Upper lobe of left lung (tissue), 6 donors: Measurements from ENCODE around the gene CFAP300. TPM values are rescaled to one million over a fixed set of nuclear protein-coding genes. Genes with fewer than 3 reads are reported as not detected.

Experiments used
- ATAC-seq, 2 donors: fragments of 200-7000 bp; cut with Tn5 transposase; one replicate each; pipeline ENCODE4 v1.9.1; 2022; ENCODE audit warnings: mild to moderate bottlenecking in 2 of 2, moderate library complexity in 2 of 2; ENCODE audit not compliant: low FRiP score in 2 of 2
- DNase-seq, 2 donors: peaks; one replicate each; pipeline ENCODE4 v3.0.0-alpha.2; 2019 to 2020
- H3K27ac ChIP-seq, 4 donors: fragments of 200-600 bp; sonication (generic); one replicate each; pipeline ENCODE4 v1.5.1; 2016 to 2019
- H3K27me3 ChIP-seq, 4 donors: fragments of 200-600 bp; sonication (generic); one replicate each; pipeline ENCODE4 v1.5.1; 2017 to 2019
- H3K36me3 ChIP-seq, 4 donors: fragments of 200-600 bp; sonication (generic); one replicate each; pipeline ENCODE4 v1.5.1; 2016 to 2019
- H3K4me1 ChIP-seq, 4 donors: fragments of 200-600 bp; sonication (generic); one replicate each; pipeline ENCODE4 v1.5.1; 2018 to 2019
- H3K4me3 ChIP-seq, 4 donors: fragments of 200-600 bp; sonication (generic); one replicate each; pipeline ENCODE4 v1.5.1; 2017 to 2019; ENCODE audit warnings: mild to moderate bottlenecking in 2 of 4, moderate library complexity in 1 of 4
- H3K9me3 ChIP-seq, 4 donors: fragments of 200-600 bp; sonication (generic); one replicate each; pipeline ENCODE4 v1.5.1; 2018 to 2019
- CTCF ChIP-seq, 6 experiments: fragments of 450-650 bp in 4 of 6; fragments of 200-600 bp in 2 of 6; sonication (generic) in 2 of 6; IDR thresholded peaks; one replicate each; pipeline ENCODE4 v1.5.1; 2016 to 2019; ENCODE audit warnings: antibody characterized with exemption in 6 of 6
- EP300 ChIP-seq, 4 donors: sonication (generic); formaldehyde crosslinking; IDR thresholded peaks; one replicate each; pipeline ENCODE4 v1.5.1; 2017; ENCODE audit warnings: antibody characterized with exemption in 4 of 4, control low read depth in 2 of 4
- POLR2A ChIP-seq, 4 donors: fragments of 450-650 bp; IDR thresholded peaks; one replicate each; pipeline ENCODE4 v1.5.1; 2016 to 2017; ENCODE audit warnings: antibody characterized with exemption in 4 of 4, mild to moderate bottlenecking in 2 of 4
- POLR2AphosphoS5 ChIP-seq, 2 donors: sonication (generic); formaldehyde crosslinking; IDR thresholded peaks; one replicate each; pipeline ENCODE4 v1.5.1; 2017; ENCODE audit warnings: antibody characterized with exemption in 2 of 2
- WGBS, 2 donors: methylation state at CpG; one replicate each; pipeline ENCODE4 v1.1.5; 2017 to 2018; 5-methylcytosine and 5-hydroxymethylcytosine counted together
- total RNA-seq, 6 donors: library from RNA; depleted of rRNA in 4 of 6; stranded (reverse); fragments of >200 nt in 4 of 6; gene quantifications; one replicate each; pipeline versions ENCODE4 v1.1.0 to v1.2.1, GENCODE V29; 2016 to 2021
- donor health status: DM: no; HTN: no; CAD: no; lungs with moderate emphysema.
- donor health status: DM: no; HTN: yes; CAD: no; lungs with severe emphysema.

CFAP300 gene
- total RNA-seq, 6 donors from 2014 or later, result 1.2 to 15.9 (median 4.2) TPM

- peaks cover 32 to 45% (median 38%) of the 10 kb centered on the region in 4 donors for H3K4me1 ChIP-seq
- H3K27me3 ChIP-seq, result peaks cover 0 to 4% (median 0%) of the 10 kb centered on the region in 4 donors
- DNase-seq (peak in 1 of 2 donors; percentile 39), ATAC-seq (peak in 1 of 2 donors; percentile 64)
- H3K4me3 ChIP-seq, result peak overlapping the region in 1 of 4 donors; percentile 2
- no peak for TF ChIP-seq EP300 (IDR thresholded peaks at IDR 0.05)
- TF ChIP-seq POLR2A (IDR thresholded peaks at IDR 0.05), result no peak
- no peak for TF ChIP-seq POLR2AphosphoS5 (IDR thresholded peaks at IDR 0.05)
- TF ChIP-seq CTCF (IDR thresholded peaks at IDR 0.05), result no peak
- H3K36me3 ChIP-seq, result no peaks in the 10 kb centered on the region
- H3K9me3 ChIP-seq, result no peaks in the 10 kb centered on the region
- H3K27ac ChIP-seq, result peak overlapping the region in 2 of 4 donors; percentile 7 to 52
Observed at GRCh38 chr11:102115557-102115956, 68.3 kb downstream of the CFAP300 start.

GRCh38 chr11:102116453-102117205, 69.4 kb downstream of the CFAP300 start:
- H3K4me3 ChIP-seq, result no peak overlapping the region
- ATAC-seq (no peak), DNase-seq (no peak)
- TF ChIP-seq POLR2A (IDR thresholded peaks at IDR 0.05) (no peak), CTCF (IDR thresholded peaks at IDR 0.05) (no peak), POLR2AphosphoS5 (IDR thresholded peaks at IDR 0.05) (no peak), EP300 (IDR thresholded peaks at IDR 0.05) (no peak)
- H3K27me3 ChIP-seq, result no peaks in the 10 kb centered on the region
- H3K27ac ChIP-seq, result peak overlapping the region in 2 of 4 donors; percentile 30 to 52
- peaks cover 34 to 46% (median 39%) of the 10 kb centered on the region in 4 donors for H3K4me1 ChIP-seq
- no peaks in the 10 kb centered on the region for H3K36me3 ChIP-seq
- H3K9me3 ChIP-seq, result no peaks in the 10 kb centered on the region
- 46 to 47% methylated on average over 2 of the region's 2 CpGs for WGBS, 2 donors

GRCh38 chr11:102117472-102118113, 70.4 kb downstream of the CFAP300 start:
- no peak for TF ChIP-seq POLR2AphosphoS5 (IDR thresholded peaks at IDR 0.05)
- no peak for TF ChIP-seq POLR2A (IDR thresholded peaks at IDR 0.05)
- TF ChIP-seq EP300 (IDR thresholded peaks at IDR 0.05), result no peak
- TF ChIP-seq CTCF (IDR thresholded peaks at IDR 0.05), result no peak
- H3K36me3 ChIP-seq, result peaks cover 0 to 2% (median 0%) of the 10 kb centered on the region in 4 donors
- no peak overlapping the region for H3K4me3 ChIP-seq
- DNase-seq, result no peak
- no peaks in the 10 kb centered on the region for H3K9me3 ChIP-seq
- peaks cover 34 to 47% (median 39%) of the 10 kb centered on the region in 4 donors for H3K4me1 ChIP-seq
- no peaks in the 10 kb centered on the region for H3K27me3 ChIP-seq
- H3K27ac ChIP-seq, result peak overlapping the region in 1 of 4 donors; percentile 50
- no peak for ATAC-seq
- WGBS, 2 donors, result 14 to 24% methylated on average over 4 of the region's 4 CpGs

- no peak overlapping the region for H3K4me3 ChIP-seq
- H3K27ac ChIP-seq, result peak overlapping the region in 3 of 4 donors; percentile 28 to 36 (median 35)
- no peaks in the 10 kb centered on the region for H3K9me3 ChIP-seq
- 40 to 52% methylated on average over 3 of the region's 3 CpGs for WGBS, 2 donors
- H3K4me1 ChIP-seq, result peaks cover 33 to 47% (median 38%) of the 10 kb centered on the region in 4 donors
- H3K27me3 ChIP-seq, result no peaks in the 10 kb centered on the region
- no peak for DNase-seq
- H3K36me3 ChIP-seq, result peaks cover 0 to 2% (median 0%) of the 10 kb centered on the region in 4 donors
- peak in 1 of 2 donors; percentile 61 for ATAC-seq
- TF ChIP-seq CTCF (IDR thresholded peaks at IDR 0.05) (no peak), EP300 (IDR thresholded peaks at IDR 0.05) (no peak), POLR2AphosphoS5 (IDR thresholded peaks at IDR 0.05) (no peak), POLR2A (IDR thresholded peaks at IDR 0.05) (no peak)
Observed at GRCh38 chr11:102118937-102119336, 71.7 kb downstream of the CFAP300 start.
